H54 (cell line): ENCODE data around the gene TMEM109.

Experiments
- DNase-seq: peaks from one replicate; pipeline ENCODE4 v3.0.0; 2011; ENCODE audit warnings: low spot score, mixed read lengths; ENCODE audit not compliant: insufficient read length
- FAIRE-seq: peaks from 3 replicates; lab custom pipeline; 2011; peaks lifted over from hg19 to GRCh38; lab: Jason Lieb, UNC
- POLR2A ChIP-seq: IDR thresholded peaks from 2 replicates; pipeline ENCODE4 v1.6.1; 2011; ENCODE audit warnings: low read depth, mild to moderate bottlenecking, low read length

Gene TMEM109

DNA sequence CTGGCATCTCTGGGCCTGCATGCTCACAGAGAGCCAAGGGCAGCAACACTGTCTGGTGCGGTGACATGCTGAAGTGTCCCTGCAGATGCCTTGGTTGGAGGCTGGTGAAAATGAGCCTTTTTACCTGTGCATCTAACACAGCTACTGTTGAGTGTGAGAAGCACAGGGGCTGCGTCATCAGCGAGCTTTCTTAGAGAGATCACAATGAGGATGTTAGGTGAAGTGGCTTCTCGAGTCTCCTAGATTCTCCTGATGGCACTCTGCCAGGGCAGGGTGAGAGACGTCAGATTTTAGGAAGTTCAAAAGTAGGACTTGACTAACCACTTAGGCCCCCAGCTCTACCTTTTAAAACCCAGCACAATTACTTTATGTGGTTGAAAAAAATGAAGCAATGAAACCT, 41.6 kb downstream of the TMEM109 start:
- no peak for FAIRE-seq
- DNase-seq: no peak
- no peak for TF ChIP-seq POLR2A

- FAIRE-seq: no peak
- DNase-seq: no peak
- no peak for TF ChIP-seq POLR2A
Measured at GRCh38 chr11:60957188-60957587, 43.2 kb downstream of the TMEM109 start.

- no peak for FAIRE-seq
- no peak for TF ChIP-seq POLR2A
- DNase-seq: no peak
Measured at GRCh38 chr11:60959431-60959830, 45.5 kb downstream of the TMEM109 start.

DNA sequence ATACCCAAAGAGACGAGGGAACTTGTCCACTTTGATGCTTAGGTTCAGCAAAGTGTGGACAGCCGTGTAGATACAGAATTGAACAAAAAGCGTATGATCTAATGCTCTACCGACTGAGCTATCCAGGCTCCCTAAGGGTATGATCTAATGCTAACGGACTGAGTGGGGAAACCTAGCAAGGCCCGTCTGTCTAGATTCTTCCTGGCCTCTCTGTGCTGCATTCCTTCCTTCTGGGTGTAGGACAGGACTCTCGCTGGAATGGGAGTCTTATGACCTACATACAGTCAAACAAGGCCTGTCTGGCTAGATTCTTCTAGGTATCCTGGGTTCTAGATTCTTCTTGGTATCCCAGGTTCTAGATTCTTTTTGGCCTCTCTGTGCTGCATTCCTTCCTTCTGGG, 46.4 kb downstream of the TMEM109 start:
- DNase-seq: no peak
- TF ChIP-seq POLR2A: no peak
- FAIRE-seq: no peak

DNA sequence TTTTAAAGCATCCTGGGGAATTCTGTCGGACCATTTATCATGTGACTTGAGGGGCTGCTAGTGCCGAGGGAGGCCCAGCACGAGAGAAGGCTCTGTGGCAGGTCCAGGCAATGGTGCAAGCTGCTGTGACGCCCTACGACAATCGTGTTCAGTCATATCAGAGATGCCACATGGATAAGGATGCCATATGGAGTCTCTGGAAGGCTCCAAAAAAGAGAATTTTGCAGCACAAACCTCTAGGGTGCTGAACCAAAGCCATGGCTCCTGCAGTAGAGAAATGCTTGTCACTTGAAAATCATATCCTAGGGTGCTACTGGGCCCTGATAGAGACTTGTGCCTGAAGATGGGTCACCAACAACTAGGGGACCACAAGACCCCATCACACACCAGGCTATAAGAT, 50.8 kb downstream of the TMEM109 start:
- no peak for FAIRE-seq

GRCh38 chr11:60966890-60967289, 52.9 kb downstream of the TMEM109 start:
- DNase-seq: no peak
- no peak for TF ChIP-seq POLR2A
- FAIRE-seq: no peak

More for the DNA sequence above, 50.8 kb downstream of the TMEM109 start:
- no peak for DNase-seq
- no peak for TF ChIP-seq POLR2A

DNA sequence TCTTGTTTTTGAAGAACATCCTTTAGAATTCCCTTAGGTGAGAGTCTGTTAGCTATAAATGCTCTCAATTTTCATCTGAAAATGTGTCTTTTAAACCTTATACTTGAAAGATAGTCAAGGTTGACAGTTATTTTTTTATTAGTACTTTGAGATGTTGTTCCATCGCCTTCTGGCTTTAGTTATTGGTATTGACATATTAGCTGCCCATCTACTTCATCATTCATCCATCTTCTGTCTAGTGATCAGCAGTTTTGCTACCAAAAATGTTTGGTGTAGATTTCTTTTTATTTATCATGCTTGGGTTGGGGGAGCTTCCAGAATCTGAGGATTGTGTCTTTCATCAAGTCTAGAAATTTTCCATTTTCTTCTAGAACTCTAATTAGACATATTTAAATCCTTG, 54.3 kb downstream of the TMEM109 start:
- TF ChIP-seq POLR2A: no peak
- FAIRE-seq (no peak), DNase-seq (no peak)

DNA sequence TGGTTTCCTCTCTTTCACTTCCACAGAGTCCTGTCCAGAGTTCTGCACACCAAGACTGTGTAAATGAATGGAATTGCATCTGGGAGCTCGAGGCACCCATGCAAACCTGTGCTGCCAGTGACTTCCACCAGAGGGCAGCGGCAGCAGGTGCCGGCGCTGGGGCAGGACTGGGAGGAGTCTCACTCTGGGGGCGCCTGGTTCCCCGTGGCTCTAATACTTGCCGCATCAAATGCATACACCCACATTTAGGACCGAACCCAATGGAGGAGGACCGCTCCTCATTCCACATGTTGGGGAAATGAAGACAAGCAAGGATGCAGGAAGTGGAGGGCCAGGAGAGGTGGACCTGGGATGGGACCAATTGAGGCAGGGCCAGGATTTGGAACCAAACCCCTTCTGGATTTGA, 56.4 kb downstream of the TMEM109 start:
- TF ChIP-seq POLR2A: no peak
- FAIRE-seq: no peak
- peak; percentile 63 for DNase-seq

DNA sequence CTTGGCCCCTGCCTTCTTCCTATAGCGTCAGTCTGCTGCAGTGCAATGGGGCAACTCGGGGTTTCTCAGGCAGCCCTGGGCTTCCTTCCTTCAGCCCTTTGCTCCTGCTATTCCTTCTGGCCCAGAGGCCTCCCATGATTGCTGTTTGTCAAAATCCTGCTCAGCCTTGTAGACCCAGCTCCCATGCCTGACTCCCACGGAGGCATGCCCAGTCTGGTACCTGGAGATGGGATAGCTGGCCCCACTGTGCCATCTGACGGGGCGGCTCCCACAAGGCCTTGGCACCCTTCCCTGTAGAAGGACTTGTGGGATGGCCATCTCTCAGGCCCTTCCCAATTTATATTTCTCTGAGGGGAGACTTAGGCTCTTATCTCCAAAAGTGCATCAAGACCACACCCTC, 56.9 kb downstream of the TMEM109 start:
- no peak for FAIRE-seq
- TF ChIP-seq POLR2A: no peak
- no peak for DNase-seq

DNA sequence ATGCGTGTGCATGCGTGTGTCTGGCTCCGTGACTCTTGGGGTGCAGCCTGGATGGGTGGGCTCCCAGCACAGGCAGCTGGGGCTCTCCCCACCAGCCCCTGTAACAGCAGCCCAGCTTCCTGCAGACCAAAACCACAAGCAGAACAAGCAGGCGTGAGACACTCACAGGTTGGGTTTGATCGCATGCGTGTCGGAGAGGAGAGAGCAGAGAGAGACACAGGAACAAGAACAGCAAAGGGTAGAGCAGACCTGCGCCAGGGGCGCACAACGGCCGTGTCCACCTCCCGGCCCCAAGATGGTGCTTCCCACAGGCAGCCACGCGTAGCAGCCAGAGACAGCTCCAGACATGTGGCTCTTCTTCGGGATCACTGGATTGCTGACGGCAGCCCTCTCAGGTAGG, 57.6 kb downstream of the TMEM109 start, which contains the start of gene CD6:
Gene CD6 (plus strand): TSS at position 161 of the 400 bp plus-strand sequence. CDS start 186 bp downstream, at position 347.
- DNase-seq: no peak
- TF ChIP-seq POLR2A: no peak
- no peak for FAIRE-seq

GRCh38 chr11:60972182-60973030, 58.4 kb downstream of the TMEM109 start:
- no peak for TF ChIP-seq POLR2A
- DNase-seq (no peak), FAIRE-seq (no peak)
